Stimulated activated CD4-positive, alpha-beta T cell treated with anti-CD3 and anti-CD28 coated beads, Interleukin-12 subunit alpha, Interleukin-12 subunit beta, amount 100 ng/mL, for 48 hours (primary cell): Measurements from ENCODE around the gene GPR22.

Experiments used
- DNase-seq, 3 donors: peaks; one replicate each; pipeline ENCODE4 v3.0.0-alpha.2; 2020; ENCODE audit warnings: low read depth in 2 of 3, low spot score in 1 of 3

Gene GPR22, protein sequence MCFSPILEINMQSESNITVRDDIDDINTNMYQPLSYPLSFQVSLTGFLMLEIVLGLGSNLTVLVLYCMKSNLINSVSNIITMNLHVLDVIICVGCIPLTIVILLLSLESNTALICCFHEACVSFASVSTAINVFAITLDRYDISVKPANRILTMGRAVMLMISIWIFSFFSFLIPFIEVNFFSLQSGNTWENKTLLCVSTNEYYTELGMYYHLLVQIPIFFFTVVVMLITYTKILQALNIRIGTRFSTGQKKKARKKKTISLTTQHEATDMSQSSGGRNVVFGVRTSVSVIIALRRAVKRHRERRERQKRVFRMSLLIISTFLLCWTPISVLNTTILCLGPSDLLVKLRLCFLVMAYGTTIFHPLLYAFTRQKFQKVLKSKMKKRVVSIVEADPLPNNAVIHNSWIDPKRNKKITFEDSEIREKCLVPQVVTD

DNA sequence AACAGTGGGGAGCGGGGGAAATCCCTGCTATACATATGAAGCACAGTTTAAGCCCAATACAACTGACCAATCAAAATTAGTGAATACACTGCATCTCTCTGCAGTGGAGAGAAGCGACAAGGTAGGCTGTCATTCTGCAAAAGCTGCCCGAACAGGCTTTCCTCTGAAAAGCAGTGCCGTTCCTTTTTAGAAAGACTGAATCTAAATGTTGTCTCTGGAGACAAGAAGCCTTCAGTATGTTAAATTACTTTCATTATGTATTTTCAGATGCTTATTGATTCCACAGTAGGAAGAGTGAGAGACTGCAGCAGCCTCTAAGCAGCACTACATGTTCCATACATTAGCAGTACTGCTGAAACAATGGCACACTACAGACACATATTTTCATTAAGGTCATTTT lies at the start of gene GPR22:
Gene GPR22 (plus strand): TSS at position 129 of the 400 bp plus-strand sequence. CDS start 4,004 bp downstream, outside the sequence.
- no peak for DNase-seq

DNA sequence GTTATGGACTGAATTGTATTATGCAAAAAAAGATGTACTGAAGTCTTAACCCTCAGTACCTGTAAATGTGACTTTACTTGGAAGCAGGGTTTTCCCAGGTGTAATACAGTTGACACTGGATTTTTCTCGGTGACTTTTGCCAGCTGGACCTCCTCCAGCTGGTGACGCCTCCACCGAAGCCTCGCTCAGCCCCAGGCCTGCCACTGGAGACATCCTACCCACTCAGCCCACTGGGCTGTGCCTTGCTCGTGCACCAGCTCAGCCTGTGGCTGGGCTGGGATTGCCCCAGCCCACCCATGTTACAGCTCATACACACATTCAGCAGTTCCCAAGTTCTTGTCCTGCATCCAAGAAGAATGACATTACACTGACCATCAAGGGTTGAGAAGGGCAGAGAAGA lies 42.4 kb upstream of the GPR22 start:
- DNase-seq = no peak

DNA sequence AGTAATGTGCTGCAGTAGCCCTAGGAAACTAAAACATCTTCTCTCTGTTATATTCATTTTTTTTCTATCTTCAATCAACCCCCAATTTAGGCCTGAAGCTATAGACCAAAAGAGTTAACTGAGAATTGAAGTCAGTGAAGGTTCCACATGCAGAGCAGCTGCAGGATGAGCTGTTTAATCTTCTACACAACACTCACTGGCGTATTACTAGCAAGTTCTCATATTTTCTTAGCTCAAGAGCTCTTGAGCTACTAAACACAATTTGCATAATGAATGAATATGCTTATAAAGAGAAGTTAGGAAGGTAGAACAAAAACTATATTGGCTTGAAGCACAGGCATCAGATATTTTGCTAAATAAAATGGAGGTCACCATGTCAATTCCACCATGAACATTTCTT lies 41.2 kb upstream of the GPR22 start:
- DNase-seq = no peak

DNA sequence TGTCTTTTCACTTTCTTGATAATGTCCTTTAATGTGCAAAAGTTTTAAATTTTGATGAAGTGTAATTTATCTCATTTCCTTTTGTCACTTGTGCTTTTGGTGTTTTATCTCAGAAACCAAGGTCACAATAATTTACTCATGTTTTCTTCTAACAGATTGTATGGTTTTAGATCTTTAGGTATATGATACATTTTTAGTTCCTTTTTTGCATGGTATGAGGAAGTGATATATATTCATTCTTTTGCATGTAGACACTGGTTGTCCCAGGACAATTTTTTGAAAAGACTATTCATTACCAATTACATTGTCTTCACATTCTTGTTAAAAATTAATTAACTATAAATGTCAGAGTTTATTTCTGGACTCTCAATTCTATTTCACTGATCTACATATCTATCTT lies 39.8 kb upstream of the GPR22 start:
- DNase-seq = no peak

DNA sequence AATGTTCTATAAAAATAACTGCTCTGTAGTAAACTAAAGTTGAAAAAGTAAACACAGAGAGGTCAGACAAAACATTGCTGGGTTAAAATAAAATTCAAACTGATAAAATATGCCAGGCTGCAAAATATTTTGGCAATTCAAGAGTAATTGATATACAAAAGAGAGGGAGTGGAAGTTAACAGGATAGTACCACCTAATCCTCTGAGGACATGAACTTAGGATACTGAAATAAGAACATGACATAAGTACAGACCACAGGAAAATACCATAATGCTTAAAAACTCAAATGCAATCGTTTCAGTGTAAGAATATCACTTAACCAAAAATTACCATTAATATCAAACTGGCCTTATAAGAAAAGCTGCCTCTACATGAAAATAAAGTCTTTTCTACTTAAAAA lies 37.6 kb upstream of the GPR22 start:
- DNase-seq = no peak

DNA sequence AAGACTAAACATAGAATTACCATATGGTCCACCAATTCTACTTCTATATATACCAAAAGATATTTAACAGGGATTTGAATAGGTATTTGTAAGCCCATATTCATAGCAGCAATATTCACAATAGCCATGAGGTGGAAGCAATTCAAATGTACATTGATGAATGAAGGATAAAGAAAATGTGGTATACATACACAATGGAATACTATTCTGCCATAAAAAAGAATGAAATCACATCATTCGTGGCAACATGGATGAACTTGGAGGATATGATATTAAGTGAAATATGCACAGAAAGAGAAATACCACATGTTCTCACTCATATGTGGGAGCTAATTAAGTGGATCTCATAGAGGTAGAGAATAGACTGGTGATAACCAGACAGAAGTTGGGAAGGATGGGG lies 34.1 kb upstream of the GPR22 start:
- no peak for DNase-seq

DNA sequence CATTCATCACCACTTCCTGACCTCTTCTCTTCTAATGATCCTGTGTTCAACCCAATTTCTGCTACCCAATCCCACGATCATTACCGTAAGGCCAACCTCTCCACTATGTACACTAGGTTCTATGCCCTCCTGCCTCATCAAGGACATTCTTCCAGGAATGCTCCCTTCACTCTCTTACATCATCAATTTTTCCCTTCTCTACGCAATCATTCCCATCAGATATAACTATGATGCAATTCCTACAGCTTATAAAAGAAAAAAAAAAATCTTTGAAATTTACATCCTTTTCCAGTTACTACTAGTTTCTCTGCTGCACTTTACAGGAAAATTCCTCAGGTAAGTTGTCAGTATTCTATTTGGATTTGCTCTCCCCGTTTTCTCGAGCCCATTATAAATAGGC lies 30.8 kb upstream of the GPR22 start:
- no peak for DNase-seq

DNA sequence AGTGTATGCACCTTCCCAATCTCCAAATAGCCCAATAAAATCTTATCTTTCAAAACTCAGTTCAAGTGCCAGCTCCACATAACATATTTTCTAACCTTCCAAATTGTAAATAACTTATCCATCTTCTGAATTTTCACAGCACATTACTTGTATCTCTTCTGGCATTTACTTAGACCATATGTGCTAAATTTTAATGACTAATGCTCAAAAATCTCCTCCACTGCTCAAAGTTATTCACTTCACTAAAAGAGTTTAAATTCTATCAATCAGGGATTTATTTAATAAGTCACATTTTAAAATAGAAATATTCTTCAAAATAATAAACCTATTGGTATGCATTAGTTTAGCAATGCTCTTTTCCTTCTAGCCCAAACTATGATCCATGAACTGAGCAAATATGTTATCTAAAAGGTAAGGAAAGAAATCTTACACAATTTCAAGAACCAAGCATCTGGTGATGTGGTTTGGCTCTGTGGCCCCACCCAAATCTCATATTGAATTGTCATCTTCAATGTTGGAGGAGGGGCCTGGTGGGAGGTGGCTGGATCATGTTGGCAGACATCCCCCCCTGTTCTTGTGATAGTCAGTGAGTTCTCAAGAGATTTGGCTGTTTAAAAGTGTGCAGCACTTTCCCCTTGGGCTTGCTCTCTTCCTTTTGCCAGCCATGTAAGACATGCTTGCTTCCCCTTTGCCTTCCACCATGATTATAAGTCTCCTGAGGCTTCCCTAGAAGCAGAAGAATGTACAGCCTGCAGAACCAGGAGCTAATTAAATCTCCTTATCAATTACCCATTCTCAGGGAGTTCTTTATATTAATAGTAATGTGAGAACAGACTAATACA lies 28.1 kb upstream of the GPR22 start:
- DNase-seq = no peak

DNA sequence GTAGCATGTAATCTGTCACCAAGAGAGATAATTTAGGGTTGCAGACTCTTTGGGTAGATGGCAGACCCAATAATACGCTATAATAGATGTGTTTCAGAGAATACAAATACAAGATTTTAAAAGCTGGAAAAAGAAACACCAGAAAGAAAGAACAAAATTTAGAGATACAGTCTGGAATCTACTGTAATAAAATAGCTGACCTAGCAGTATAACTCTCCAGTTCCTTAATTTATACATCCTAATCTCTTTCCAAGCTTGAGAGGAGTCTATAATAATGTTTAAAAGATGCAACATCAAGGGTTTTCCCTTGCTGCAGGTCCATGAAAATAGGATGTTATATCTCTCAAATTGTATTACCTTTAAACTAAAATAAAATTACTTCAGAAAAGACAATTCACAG lies 27.2 kb upstream of the GPR22 start:
- DNase-seq = no peak

DNA sequence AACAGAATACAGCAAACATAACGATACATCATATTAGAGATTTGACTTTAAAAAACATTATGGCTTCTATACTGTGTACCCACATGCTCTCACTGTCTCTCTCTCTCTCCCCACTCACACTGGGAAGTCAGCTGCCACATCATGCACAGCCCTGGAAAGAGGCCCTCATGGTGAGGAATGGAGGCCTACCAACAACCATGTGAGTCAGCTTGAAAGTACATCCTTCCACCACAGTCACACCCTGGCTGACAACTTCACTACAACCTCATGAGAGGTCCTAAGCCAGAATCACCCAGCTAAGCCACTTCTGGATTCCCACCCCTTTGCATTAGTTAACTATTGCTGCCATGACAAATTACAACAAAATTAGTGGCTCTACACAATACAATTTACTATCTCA lies 23.3 kb upstream of the GPR22 start:
- DNase-seq = peak in 1 of 3 donors; percentile 31

DNA sequence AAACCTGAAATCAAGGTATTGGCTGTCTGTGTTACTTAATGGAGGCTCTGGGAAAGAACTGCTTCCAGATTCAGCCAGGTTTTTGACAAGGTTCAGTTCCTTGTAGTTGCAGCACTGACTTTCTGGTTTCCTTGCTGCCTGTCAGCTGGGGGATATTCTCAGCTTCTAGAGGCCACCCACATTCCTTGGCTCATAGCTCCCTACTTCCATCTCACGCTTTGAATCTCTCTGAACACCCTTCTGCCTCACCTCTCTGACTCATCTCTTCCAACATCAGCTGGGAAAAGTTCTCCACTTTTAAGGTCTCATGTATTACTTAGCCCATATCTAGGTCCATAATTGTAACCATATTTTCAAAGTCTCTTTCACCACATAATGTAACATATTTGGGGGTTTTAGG lies 22.9 kb upstream of the GPR22 start:
- no peak for DNase-seq

DNA sequence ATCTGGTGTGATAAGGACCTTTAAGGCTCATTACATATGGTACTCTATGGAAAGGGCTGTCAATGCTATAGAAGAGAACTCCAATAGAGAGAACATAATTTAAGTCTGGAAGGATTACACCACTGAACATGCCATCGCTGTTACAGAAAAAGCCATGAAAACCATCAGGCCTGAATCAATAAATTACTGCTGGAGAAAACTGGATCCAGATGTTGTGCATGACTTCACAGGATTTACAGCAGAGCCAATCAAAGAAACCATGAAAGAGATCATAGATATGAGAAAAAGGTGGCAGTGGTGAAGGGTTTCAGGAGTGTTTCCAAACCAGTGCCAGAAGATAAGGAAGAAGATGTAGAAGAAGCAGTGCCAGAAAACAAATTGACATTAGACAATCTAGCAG lies 18.9 kb upstream of the GPR22 start:
- DNase-seq = no peak

DNA sequence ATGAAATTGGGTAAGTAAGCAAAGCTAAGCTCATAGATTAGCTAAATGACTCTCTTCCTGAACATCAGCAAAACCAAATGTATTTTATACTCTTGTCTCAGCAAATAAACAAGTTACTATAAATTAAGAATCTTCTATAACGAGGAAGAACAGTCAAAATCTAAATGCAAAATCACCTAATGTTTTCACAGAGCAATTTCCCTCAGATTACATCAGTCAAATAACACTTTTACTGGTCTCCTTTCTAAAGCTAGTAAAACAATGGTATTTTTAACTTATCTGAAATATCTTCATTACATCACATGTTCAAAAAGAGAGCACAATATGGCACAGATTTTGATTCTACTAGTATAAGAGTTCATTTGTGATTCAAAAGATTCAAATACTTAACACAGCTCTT lies 16.5 kb upstream of the GPR22 start:
- DNase-seq = no peak

DNA sequence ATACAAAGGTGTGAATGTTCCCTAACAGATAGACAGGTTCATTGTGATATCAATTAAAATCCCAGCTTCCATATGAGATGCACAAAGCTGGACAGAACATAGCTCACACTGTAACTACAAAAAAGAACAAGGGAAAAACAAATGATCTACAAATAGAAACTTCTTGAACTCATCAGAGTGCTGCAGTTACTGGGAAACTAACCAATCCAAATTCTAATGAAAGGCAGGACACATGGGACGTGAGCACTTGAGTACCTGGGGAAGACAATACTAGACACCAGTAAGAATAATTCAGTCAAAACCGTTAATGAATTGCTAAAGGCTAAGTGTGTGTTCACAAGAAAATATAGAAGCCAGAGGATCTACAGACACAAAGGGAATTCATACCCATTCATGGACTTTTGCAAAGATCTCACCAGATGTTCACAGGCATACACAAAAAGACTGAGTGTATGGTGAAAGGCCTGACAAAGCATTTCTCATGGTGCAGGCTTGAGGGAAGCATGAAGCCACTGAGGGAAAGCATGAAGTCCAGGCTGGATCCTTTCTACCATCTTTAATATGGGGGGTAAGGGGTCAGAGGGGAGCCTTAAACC lies 7.8 kb upstream of the GPR22 start:
- no peak for DNase-seq

DNA sequence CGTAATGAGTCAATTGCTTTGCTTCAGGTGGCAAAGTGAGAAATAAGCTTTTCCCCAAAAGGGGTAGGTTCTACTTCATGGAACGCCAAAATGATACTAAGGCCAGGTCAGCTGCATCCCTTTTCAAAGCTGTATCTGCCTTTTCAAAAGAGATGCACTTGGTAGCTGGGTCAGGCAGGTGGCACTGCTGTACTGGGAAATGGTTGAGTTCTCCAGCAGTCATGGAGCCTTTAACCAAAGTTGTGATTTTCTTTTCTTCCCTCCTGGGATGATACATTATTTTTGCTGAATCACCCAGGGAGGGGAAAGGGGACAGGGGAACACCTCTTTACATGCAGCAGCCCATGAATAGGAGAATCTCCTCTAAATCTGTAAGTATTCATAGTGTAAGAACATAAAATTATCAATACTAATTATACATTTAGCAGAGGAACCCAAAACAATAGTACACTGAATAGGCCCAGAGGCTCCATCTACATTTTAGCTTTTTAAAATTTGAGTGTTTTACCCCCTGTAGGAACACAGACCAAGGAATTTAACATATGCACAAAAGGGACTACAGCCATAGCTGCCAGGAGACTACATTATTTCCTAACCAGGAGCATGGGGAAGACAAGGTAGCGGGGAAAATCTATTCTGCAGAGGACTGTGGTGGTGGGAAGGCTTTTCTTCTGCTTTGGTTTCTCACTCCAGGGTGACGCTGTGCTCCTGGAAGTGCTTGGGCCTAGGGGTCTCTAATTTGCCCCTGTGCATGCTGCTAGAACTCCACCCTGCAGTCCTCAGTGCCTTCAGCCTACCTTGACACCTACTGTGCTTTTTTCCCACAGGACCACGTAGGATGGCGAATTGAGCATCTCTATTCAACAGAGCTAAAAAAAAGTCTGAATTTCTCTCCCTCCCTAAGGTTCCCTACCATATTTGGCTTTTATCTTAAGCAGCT lies 6.4 kb upstream of the GPR22 start:
- peak in 2 of 3 donors; percentile 6 to 14 for DNase-seq

DNA sequence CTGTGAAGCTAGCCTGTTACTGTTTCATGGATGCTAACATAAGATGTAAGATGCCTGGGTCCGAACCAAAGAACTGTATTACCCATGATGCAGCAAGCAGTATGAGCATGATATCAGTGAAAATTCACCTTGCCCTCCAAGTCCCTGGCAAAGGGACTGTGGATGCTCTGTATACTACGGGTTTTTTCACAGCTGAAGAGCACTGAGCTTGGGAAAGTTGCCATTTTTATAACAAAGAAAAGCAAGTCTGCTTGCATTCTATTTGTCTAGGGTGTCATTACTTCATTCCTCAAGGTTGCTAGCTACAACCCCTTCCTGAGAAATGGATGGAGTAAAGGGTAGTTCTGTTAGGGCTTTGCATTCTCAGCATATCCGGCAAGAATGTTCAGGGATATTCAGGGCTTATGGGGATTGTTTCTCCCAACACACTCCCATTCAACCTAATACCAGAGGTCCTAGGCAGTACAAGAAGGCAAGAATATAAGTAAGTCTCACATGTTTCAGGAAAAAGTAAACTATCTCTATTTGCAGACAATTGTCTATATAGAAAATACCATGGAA lies 5.1 kb upstream of the GPR22 start:
- DNase-seq = no peak

DNA sequence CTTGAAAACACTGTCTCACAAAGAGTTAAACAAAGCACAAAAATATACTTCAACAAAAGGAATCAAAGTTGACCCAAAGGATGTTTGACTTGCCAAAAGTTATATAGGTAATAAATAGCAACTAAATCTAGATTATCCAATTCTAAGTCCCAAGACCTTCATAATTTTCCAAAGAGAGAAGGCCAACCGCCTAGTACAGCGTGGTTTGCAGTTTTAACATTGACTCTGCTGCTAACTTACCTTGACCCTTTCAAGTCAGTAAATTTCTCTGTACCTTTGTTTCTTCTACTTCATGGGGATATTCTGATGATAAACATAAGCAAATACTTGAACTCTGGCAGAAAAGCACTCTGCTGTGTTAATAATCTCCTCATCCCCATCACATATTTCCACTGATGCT lies 1.9 kb upstream of the GPR22 start:
- DNase-seq = no peak

DNA sequence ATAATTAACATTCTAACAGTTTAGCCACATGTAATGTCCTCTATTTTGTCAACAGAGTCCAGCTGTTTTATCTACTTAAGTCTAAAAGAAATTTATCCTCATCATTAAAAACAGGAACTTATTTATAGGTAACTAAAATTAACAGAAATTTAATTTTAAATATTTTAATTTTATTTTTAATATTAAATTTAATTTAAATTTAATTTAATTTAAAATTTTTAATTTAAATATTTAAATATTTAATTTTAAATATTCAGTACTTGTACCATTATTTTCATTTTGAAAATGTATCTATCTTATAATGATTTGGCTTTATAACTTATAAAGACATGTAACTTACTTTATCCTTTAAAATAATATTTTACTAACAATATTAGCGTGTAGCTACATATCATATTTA lies 1.0 kb upstream of the GPR22 start:
- no peak for DNase-seq

DNA sequence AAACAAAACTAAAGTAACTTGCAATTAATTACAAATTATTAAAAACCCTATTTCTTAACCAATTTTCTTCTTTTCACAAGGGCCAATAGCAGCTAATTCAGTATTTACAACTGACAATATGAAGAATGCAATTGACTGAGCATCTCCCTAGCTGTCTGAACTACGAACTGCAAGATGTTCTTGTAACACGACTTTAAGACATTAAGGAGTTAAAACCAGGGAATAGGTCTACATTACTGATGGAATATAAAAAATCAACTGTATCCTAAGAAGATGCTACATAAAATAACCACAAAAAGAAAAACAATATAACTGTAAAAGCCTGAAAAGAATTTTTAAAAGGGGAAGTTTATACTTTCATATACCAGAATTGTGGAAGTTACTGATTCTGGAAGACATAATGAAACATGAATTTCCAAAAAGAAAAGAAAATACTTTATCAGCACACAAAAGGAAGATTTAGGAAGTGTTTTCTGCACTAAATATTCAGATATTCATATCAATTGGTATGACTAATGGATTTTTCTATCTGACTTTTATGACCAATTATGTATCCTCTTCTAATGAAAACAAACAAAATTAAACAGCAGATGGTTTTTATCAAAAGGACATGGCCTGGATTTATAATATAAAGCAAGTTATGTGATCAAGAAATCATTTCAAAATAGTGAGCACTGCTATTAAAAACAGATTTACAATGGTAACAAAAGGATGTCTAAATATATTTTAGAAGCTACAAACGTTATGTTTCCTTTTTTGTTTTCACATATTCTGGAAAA lies 1.6 kb downstream of the GPR22 start:
- no peak for DNase-seq

DNA sequence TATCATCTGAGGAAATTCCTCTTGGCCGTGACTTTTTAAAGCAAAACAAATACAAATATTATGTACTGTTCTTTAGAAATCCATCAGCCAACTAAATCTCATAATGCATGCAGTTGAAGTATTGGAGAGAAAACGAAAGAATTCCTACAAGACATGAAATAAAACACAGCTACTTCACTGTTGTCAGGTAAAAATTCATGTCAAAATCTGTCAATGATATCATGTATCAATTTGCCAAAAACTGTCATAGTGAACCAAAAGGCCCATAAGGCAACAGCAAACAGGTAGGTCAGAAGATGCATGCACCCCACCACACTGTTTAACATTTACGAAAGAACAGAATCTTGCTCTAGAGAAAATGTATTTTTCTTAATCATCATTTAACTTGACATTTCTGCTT lies 2.3 kb downstream of the GPR22 start:
- DNase-seq = no peak
